GM06990 (cell line): ENCODE results near the gene ATG5.

Source experiments
- DNase-seq: peaks from one replicate; pipeline ENCODE4 v3.0.0-alpha.2; 2011; ENCODE audit not compliant: insufficient read length; ENCODE audit errors: extremely low read depth
- H3K27me3 ChIP-seq: replicated peaks from 2 replicates; pipeline ENCODE4 v1.6.0; 2011; ENCODE audit warnings: low read length; ENCODE audit not compliant: control insufficient read depth, insufficient read depth
- H3K36me3 ChIP-seq: 2 replicates; pipeline ENCODE4 v1.5.1; 2011; ENCODE audit warnings: low read length; ENCODE audit not compliant: control insufficient read depth, insufficient read depth
- H3K4me3 ChIP-seq: replicated peaks from 2 replicates; pipeline ENCODE4 v1.5.1; 2011; ENCODE audit warnings: low read depth, mild to moderate bottlenecking, control low read depth, low read length
- TF ChIP-seq, protein P1 (sequence below): IDR thresholded peaks from 2 replicates; pipeline ENCODE4 v1.5.1; 2011; ENCODE audit warnings: low read length, control low read depth, mild to moderate bottlenecking, inconsistent platforms; ENCODE audit not compliant: insufficient read depth, poor library complexity, severe bottlenecking

ATG5 gene

DNA sequence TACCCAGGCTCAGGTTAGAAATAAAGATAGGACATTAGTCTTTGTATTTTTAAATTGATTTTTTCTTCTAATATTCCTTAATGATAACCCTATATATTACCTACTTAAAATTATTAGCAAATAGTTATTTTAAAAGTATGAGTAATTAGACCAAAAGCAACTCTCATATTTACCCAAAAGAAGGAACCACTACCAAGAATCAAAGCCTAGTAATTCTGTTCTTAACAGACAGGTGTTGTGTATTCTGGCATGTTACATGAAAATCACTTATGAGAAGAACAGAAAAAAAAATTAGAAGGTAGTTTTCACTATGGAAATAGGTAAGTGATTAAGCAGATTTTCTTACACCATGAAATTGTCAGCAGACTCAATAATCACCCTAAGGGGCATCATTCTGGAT is 105.1 kb downstream of the ATG5 start:
- peak; percentile 39 for DNase-seq
- Histone ChIP-seq H3K36me3 (no peaks in the 10 kb centered on the region), H3K27me3 (no peaks in the 10 kb centered on the region), H3K4me3 (no peak overlapping the region)
- TF ChIP-seq, protein P1, sequence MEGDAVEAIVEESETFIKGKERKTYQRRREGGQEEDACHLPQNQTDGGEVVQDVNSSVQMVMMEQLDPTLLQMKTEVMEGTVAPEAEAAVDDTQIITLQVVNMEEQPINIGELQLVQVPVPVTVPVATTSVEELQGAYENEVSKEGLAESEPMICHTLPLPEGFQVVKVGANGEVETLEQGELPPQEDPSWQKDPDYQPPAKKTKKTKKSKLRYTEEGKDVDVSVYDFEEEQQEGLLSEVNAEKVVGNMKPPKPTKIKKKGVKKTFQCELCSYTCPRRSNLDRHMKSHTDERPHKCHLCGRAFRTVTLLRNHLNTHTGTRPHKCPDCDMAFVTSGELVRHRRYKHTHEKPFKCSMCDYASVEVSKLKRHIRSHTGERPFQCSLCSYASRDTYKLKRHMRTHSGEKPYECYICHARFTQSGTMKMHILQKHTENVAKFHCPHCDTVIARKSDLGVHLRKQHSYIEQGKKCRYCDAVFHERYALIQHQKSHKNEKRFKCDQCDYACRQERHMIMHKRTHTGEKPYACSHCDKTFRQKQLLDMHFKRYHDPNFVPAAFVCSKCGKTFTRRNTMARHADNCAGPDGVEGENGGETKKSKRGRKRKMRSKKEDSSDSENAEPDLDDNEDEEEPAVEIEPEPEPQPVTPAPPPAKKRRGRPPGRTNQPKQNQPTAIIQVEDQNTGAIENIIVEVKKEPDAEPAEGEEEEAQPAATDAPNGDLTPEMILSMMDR = no peak

DNA sequence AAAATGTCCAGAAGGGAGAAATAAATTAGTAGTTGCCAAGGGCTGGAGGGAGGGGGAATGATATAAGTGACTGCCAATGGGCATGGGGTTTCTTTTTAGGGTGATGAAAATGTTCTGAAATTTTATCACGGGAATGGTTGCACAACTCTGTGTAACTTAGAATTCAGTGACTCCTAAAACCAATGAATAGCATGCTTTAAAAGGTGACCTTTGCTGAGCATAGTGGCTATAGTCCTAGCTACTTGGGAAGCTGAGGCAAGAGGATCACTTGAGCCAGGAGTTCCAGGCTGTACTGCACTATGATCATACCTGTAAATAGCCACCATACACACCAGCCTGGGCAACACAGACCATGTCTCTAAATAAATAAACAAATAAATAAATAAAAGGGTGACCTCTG is 109.0 kb downstream of the ATG5 start:
- no peaks in the 10 kb centered on the region for H3K27me3 ChIP-seq
- TF ChIP-seq, protein P1 = no peak
- no peak overlapping the region for H3K4me3 ChIP-seq
- H3K36me3 ChIP-seq = no peaks in the 10 kb centered on the region
- no peak for DNase-seq

DNA sequence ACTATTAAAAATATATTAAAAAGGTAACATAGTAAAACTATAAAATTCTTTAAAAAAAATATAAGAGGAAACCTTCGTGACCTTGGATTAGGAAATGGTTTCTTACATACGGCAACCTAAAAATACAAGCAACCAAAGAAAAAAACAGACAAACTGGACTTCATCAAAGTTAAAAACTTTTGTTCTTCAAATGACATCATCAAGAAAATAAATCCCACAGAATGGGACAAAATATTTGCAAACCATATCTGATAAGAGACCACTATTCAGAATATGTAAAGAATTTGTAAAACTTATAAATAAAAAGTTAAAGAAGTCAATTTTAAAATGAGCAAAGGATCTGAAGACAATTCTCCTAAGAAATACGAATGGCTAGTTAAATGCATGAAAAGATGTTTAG is 110.0 kb downstream of the ATG5 start:
- Histone ChIP-seq H3K27me3 (no peaks in the 10 kb centered on the region), H3K36me3 (no peaks in the 10 kb centered on the region), H3K4me3 (no peak overlapping the region)
- TF ChIP-seq, protein P1 = no peak
- no peak for DNase-seq

DNA sequence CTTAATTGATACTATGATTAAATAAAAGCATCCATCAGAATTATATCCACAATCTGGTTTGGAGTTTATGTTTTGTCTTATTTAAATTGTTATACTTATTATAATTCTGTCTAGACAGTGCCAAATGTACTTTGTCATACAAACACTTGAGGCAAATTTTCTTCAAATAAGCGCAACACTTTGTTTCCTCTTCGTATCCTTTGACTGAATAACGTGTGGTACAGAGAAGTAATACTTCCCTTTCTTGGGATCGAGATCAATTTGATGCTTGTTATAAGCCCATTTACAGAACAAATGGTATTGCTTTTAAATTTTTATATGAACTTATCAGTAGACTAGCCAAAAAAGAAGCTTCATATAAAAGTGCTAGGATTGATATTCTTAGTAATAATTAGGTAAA is 111.0 kb downstream of the ATG5 start:
- TF ChIP-seq, protein P1 = no peak
- no peaks in the 10 kb centered on the region; the same call in 1 of the 2 replicates for H3K36me3 ChIP-seq
- no peak overlapping the region for H3K4me3 ChIP-seq
- DNase-seq = no peak
- H3K27me3 ChIP-seq = no peaks in the 10 kb centered on the region

DNA sequence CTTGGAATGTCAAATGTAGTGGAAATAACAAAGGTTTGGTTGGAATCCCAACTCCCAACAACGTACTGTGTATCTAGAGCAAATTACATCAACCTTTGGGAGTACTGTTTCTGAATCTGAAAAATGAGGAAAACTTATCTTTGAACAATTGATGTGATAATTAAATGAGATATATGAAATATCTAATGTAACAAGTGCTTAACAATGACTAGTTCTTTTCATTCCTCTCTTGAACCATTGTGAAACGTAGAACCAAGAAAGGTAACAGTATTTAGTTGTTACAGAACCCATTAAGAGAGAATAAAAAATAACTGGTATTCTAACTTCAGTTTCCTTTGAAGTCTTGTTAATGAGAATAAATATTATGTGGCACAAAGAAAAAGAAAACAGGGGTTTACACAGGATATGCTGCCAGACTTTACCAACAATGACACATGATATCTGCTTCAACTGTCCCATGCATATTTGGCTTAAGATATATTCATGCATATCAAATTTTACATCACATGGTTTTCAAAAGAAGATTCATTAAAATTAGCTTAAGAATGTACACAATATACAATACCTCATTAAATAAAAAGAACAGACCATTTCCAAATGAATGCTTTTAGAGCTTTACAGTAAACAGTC is 111.8 kb downstream of the ATG5 start:
- DNase-seq = no peak
- H3K36me3 ChIP-seq = no peaks in the 10 kb centered on the region; the same call in 1 of the 2 replicates
- H3K4me3 ChIP-seq = no peak overlapping the region
- TF ChIP-seq, protein P1 = no peak
- H3K27me3 ChIP-seq = no peaks in the 10 kb centered on the region

DNA sequence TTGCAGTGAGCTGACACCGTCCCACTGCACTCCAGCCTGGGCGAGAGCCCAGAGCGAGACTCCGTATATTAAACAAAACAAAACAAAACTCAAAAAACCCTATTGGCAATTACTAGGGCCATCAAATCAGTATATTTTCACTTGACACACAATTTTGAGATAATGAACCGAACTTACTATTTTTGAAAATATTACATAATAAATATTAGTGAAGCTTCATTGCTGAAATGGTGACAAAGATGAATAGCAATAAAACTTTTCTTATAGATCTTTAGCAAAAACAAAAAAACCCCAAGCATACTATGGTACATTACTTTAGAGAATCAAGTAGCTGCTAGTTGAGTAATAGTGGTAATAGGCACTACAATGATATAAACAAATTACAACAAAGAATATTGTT is 113.0 kb downstream of the ATG5 start:
- TF ChIP-seq, protein P1 = no peak
- DNase-seq = no peak

More for the DNA sequence above, 113.0 kb downstream of the ATG5 start:
- H3K27me3 ChIP-seq = no peaks in the 10 kb centered on the region
- H3K36me3 ChIP-seq = no peaks in the 10 kb centered on the region; the same call in 1 of the 2 replicates
- H3K4me3 ChIP-seq = no peak overlapping the region
